ENCODE data around the gene NUP153. TPM values are rescaled to one million over a fixed set of nuclear protein-coding genes. Genes with fewer than 3 reads are reported as not detected.

The NUP153 gene
- polyA plus RNA-seq, 1 of the 3 experiments (the other 2 are of a cell fraction): 10.5 TPM

GRCh38 chr6:17728551-17729222 lies 22.0 kb upstream of the NUP153 start:
- no peaks in the 10 kb centered on the region for H3K9me3 ChIP-seq
- ChIA-PET POLR2A (no interaction called here), CTCF (no interaction called here)
- no peak for TF ChIP-seq RXRA (IDR thresholded peaks at IDR 0.05; ENCODE audit: borderline replicate concordance, low read depth)
- TF ChIP-seq, protein P1, sequence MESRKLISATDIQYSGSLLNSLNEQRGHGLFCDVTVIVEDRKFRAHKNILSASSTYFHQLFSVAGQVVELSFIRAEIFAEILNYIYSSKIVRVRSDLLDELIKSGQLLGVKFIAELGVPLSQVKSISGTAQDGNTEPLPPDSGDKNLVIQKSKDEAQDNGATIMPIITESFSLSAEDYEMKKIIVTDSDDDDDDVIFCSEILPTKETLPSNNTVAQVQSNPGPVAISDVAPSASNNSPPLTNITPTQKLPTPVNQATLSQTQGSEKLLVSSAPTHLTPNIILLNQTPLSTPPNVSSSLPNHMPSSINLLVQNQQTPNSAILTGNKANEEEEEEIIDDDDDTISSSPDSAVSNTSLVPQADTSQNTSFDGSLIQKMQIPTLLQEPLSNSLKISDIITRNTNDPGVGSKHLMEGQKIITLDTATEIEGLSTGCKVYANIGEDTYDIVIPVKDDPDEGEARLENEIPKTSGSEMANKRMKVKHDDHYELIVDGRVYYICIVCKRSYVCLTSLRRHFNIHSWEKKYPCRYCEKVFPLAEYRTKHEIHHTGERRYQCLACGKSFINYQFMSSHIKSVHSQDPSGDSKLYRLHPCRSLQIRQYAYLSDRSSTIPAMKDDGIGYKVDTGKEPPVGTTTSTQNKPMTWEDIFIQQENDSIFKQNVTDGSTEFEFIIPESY (IDR thresholded peaks at IDR 0.05; ENCODE audit: borderline replicate concordance, low read depth): no peak
- TF ChIP-seq RCOR1 (IDR thresholded peaks at IDR 0.05; ENCODE audit: low read length): no peak
- no peak for TF ChIP-seq RFX5 (IDR thresholded peaks at IDR 0.05; ENCODE audit: low read length)
- no peak for TF ChIP-seq CHD2 (IDR thresholded peaks at IDR 0.05; ENCODE audit: low read length, partially characterized antibody)
- no peak for TF ChIP-seq PBX3 (IDR thresholded peaks at IDR 0.05)
- TF ChIP-seq SMC3 (IDR thresholded peaks at IDR 0.05; ENCODE audit: low read depth, low read length): no peak
- TF ChIP-seq NRF1 (IDR thresholded peaks at IDR 0.05; ENCODE audit: low read depth, low read length): no peak
- TF ChIP-seq MXI1 (IDR thresholded peaks at IDR 0.05; ENCODE audit: low read depth, low read length): no peak
- TF ChIP-seq, protein P2, sequence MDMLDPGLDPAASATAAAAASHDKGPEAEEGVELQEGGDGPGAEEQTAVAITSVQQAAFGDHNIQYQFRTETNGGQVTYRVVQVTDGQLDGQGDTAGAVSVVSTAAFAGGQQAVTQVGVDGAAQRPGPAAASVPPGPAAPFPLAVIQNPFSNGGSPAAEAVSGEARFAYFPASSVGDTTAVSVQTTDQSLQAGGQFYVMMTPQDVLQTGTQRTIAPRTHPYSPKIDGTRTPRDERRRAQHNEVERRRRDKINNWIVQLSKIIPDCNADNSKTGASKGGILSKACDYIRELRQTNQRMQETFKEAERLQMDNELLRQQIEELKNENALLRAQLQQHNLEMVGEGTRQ (IDR thresholded peaks at IDR 0.05; ENCODE audit: borderline replicate concordance, low read depth, low read length): no peak
- no peak for TF ChIP-seq SIN3A (IDR thresholded peaks at IDR 0.05; ENCODE audit: borderline replicate concordance, low read depth, low read length)
- TF ChIP-seq TCF12 (IDR thresholded peaks at IDR 0.05): no peak
- TF ChIP-seq FOSL2 (IDR thresholded peaks at IDR 0.05; ENCODE audit: borderline replicate concordance, low read depth): no peak
- TF ChIP-seq JUND (IDR thresholded peaks at IDR 0.05): no peak
- TF ChIP-seq ELF1 (IDR thresholded peaks at IDR 0.05): no peak
- no peak for TF ChIP-seq MEF2A (IDR thresholded peaks at IDR 0.05; ENCODE audit: borderline replicate concordance, low read depth)
- TF ChIP-seq USF1 (IDR thresholded peaks at IDR 0.05; ENCODE audit: borderline replicate concordance, low read depth): no peak
- TF ChIP-seq, protein P3, sequence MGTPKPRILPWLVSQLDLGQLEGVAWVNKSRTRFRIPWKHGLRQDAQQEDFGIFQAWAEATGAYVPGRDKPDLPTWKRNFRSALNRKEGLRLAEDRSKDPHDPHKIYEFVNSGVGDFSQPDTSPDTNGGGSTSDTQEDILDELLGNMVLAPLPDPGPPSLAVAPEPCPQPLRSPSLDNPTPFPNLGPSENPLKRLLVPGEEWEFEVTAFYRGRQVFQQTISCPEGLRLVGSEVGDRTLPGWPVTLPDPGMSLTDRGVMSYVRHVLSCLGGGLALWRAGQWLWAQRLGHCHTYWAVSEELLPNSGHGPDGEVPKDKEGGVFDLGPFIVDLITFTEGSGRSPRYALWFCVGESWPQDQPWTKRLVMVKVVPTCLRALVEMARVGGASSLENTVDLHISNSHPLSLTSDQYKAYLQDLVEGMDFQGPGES (IDR thresholded peaks at IDR 0.05; ENCODE audit: low read depth, low read length): no peak
- no peaks in the 10 kb centered on the region for H3K27me3 ChIP-seq (ENCODE audit: insufficient read depth)
- H3K36me3 ChIP-seq (replicated peaks in 1 of 2; ENCODE audit: control insufficient read depth in 1 of 2, insufficient read depth in 2 of 2, low read length in 1 of 2): no peaks in the 10 kb centered on the region
- H3K27ac ChIP-seq (ENCODE audit: low read depth in 2 of 2, low read length in 1 of 2): no peak overlapping the region
- H3K4me1 ChIP-seq (ENCODE audit: control insufficient read depth in 1 of 2, insufficient read depth in 2 of 2, low read depth in 1 of 2, low read length in 1 of 2): peaks cover 4 to 7% of the 10 kb centered on the region in 2 experiments; a peak in 2 of 4 replicates
- no peaks in the 10 kb centered on the region for H3K79me2 ChIP-seq (ENCODE audit: insufficient read depth)
- H4K20me1 ChIP-seq (ENCODE audit: insufficient read depth): no peaks in the 10 kb centered on the region
- no peaks in the 10 kb centered on the region for H3K9me2 ChIP-seq
- WGBS (ENCODE audit: low lambda C conversion rate): 89% methylated on average over 22 of the region's 49 CpGs
- no peak overlapping the region for H3K4me2 ChIP-seq
- no peak for DNase-seq
- no peak overlapping the region for H2AFZ ChIP-seq (ENCODE audit: low read depth)
- no peaks in the 10 kb centered on the region for H3F3A ChIP-seq (replicated peaks; ENCODE audit: insufficient read depth)
- H3K9ac ChIP-seq: no peak overlapping the region
- H3K4me3 ChIP-seq (ENCODE audit: low read depth in 2 of 2, low read length in 1 of 2): no peak overlapping the region

Measured in SK-N-SH (cell line).